Panc1 (cell line): Measurements from ENCODE around the gene MTURN.

Source experiments
- CTCF ChIP-seq: fragments of 450-650 bp; IDR thresholded peaks from 2 replicates; pipeline ENCODE4 v1.5.1; 2017; ENCODE audit warnings: mild to moderate bottlenecking
- POLR2AphosphoS5 ChIP-seq: IDR thresholded peaks from 2 replicates; pipeline ENCODE4 v1.6.1; 2012; ENCODE audit warnings: mild to moderate bottlenecking, low read depth, low read length, moderate library complexity
- REST ChIP-seq, 2 experiments: IDR thresholded peaks; 2 replicates each; pipeline ENCODE4 v1.6.1; 2011 to 2012; ENCODE audit warnings: low read depth in 2 of 2, control low read depth in 1 of 2, low read length in 1 of 2, mild to moderate bottlenecking in 1 of 2, moderate library complexity in 1 of 2; ENCODE audit not compliant: insufficient read depth in 1 of 2
- SIN3A ChIP-seq: IDR thresholded peaks from 2 replicates; pipeline ENCODE4 v1.6.1; 2012; ENCODE audit warnings: low read depth, mild to moderate bottlenecking, low read length, moderate library complexity, borderline replicate concordance; ENCODE audit not compliant: insufficient read depth
- TCF7L2 ChIP-seq: IDR thresholded peaks from 2 replicates; pipeline ENCODE4 v1.6.1; 2011; ENCODE audit warnings: mild to moderate bottlenecking, low read depth, low read length, inconsistent platforms

GRCh38 chr7:30196408-30196807, 61.6 kb downstream of the MTURN start:
- no peak for TF ChIP-seq CTCF
- no peak for TF ChIP-seq POLR2AphosphoS5
- no peak for TF ChIP-seq REST (IDR thresholded peaks at IDR 0.05; ENCODE audit: insufficient read depth in 1 of 2, low read depth in 2 of 2, low read length in 1 of 2)
- TF ChIP-seq SIN3A = no peak
- TF ChIP-seq TCF7L2 = no peak
